IMR-90 (cell line): Measurements from ENCODE around the gene KDM2A. TPM values are rescaled to one million over a fixed set of nuclear protein-coding genes. Genes with fewer than 3 reads are reported as not detected.

Source experiments
- ATAC-seq: fragments of 200-7000 bp; cut with Tn5 transposase; 2 replicates; pipeline ENCODE4 v1.9.1; 2020; ENCODE audit warnings: low read depth, mild to moderate bottlenecking, moderate library complexity
- BruUV-seq: library from RNA; stranded (reverse); fragments of 400-500 nt; replicated peaks from 2 replicates; lab custom pipeline; 2021; lab: Mats Ljungman, UMichigan
- CTCF ChIA-PET: fragments of 300-600 bp; formaldehyde crosslinking; extraction: SDS; loops from one replicate; lab custom pipeline; 2021; ENCODE audit warnings: antibody characterized with exemption; lab: Yijun Ruan, JAX
- POLR2A ChIA-PET: fragments of 300-600 bp; sonication (Branson Sonifier 250); formaldehyde crosslinking; loops from one replicate; lab custom pipeline; 2022; ENCODE audit warnings: antibody characterized with exemption; ENCODE audit not compliant: unreplicated experiment; lab: Charles Lee
- DNase-seq: peaks from one replicate; pipeline ENCODE4 v3.0.0; 2013
- H2AFZ ChIP-seq: replicated peaks from 2 replicates; pipeline ENCODE3; 2013; ENCODE audit warnings: low read length, mild to moderate bottlenecking; ENCODE audit not compliant: poor library complexity
- H2AK5ac ChIP-seq: 2 replicates; pipeline ENCODE4 v1.6.1; 2013; ENCODE audit warnings: low read depth, low read length, inconsistent platforms
- H2AK9ac ChIP-seq: replicated peaks from 2 replicates; pipeline ENCODE3; 2013; ENCODE audit warnings: mild to moderate bottlenecking, low read depth, low read length, moderate library complexity; ENCODE audit not compliant: poor library complexity
- H2BK120ac ChIP-seq: 2 replicates; pipeline ENCODE4 v1.6.1; 2013; ENCODE audit warnings: low read depth, low read length, inconsistent platforms
- H2BK15ac ChIP-seq: 3 replicates; pipeline ENCODE4 v1.6.1; 2013; ENCODE audit warnings: low read depth, low read length, inconsistent platforms
- H2BK20ac ChIP-seq: 2 replicates; pipeline ENCODE4 v1.6.1; 2013; ENCODE audit warnings: low read depth, mild to moderate bottlenecking, inconsistent platforms, low read length, moderate library complexity
- H2BK5ac ChIP-seq: 2 replicates; pipeline ENCODE4 v1.6.1; 2013; ENCODE audit warnings: mild to moderate bottlenecking, low read depth, low read length, inconsistent platforms; ENCODE audit not compliant: poor library complexity, severe bottlenecking
- H3K14ac ChIP-seq: replicated peaks from 2 replicates; pipeline ENCODE4 v1.6.1; 2013; ENCODE audit warnings: low read depth, low read length, inconsistent platforms
- H3K18ac ChIP-seq: 2 replicates; pipeline ENCODE4 v1.6.1; 2013; ENCODE audit warnings: low read depth, low read length, control low read depth
- H3K23ac ChIP-seq: 2 replicates; pipeline ENCODE4 v1.6.1; 2013; ENCODE audit warnings: low read depth, low read length, inconsistent platforms
- H3K27ac ChIP-seq: 2 replicates; pipeline ENCODE4 v1.5.1; 2013; ENCODE audit warnings: mild to moderate bottlenecking, control low read depth, low read length; ENCODE audit not compliant: insufficient read depth
- H3K27me3 ChIP-seq: 2 replicates; pipeline ENCODE4 v1.6.1; 2013; ENCODE audit warnings: low read length; ENCODE audit not compliant: control insufficient read depth, insufficient read depth
- H3K36me3 ChIP-seq: 2 replicates; pipeline ENCODE4 v1.6.1; 2013; ENCODE audit warnings: low read length, mixed read lengths; ENCODE audit not compliant: control insufficient read depth, insufficient read depth
- H3K4ac ChIP-seq: 2 replicates; pipeline ENCODE4 v1.6.1; 2013; ENCODE audit warnings: low read depth, low read length, inconsistent platforms
- H3K4me1 ChIP-seq: 2 replicates; pipeline ENCODE4 v1.6.1; 2013; ENCODE audit warnings: low read length, mixed read lengths; ENCODE audit not compliant: control insufficient read depth, insufficient read depth
- H3K4me2 ChIP-seq: 2 replicates; pipeline ENCODE4 v1.6.1; 2013; ENCODE audit warnings: low read depth, mild to moderate bottlenecking, control low read depth, low read length, moderate library complexity
- H3K4me3 ChIP-seq: 2 replicates; pipeline ENCODE4 v1.5.1; 2013; ENCODE audit warnings: low read depth, mild to moderate bottlenecking, control low read depth, low read length, moderate library complexity; ENCODE audit not compliant: insufficient read depth
- H3K56ac ChIP-seq: 2 replicates; pipeline ENCODE4 v1.6.1; 2013; ENCODE audit warnings: low read length, inconsistent platforms; ENCODE audit not compliant: insufficient read depth; ENCODE audit errors: extremely low read depth
- H3K79me1 ChIP-seq, 2 experiments: 2 replicates each; pipeline ENCODE4 v1.6.1; 2013; ENCODE audit warnings: low read length in 2 of 2, inconsistent platforms in 1 of 2, low read depth in 1 of 2
- H3K9ac ChIP-seq: 2 replicates; pipeline ENCODE4 v1.6.1; 2013; ENCODE audit warnings: low read depth, low read length, control low read depth
- H3K9me1 ChIP-seq: 2 replicates; pipeline ENCODE4 v1.6.1; 2013; ENCODE audit warnings: low read length, inconsistent platforms; ENCODE audit not compliant: insufficient read depth
- H3K9me3 ChIP-seq: 2 replicates; pipeline ENCODE4 v1.6.1; 2013; ENCODE audit warnings: low read length; ENCODE audit not compliant: control insufficient read depth, insufficient read depth
- H4K20me1 ChIP-seq: 2 replicates; pipeline ENCODE4 v1.6.1; 2013; ENCODE audit warnings: low read length, inconsistent platforms; ENCODE audit not compliant: insufficient read depth
- H4K5ac ChIP-seq: 2 replicates; pipeline ENCODE4 v1.6.1; 2013; ENCODE audit warnings: mild to moderate bottlenecking, low read depth, low read length, control low read depth
- H4K8ac ChIP-seq, 2 experiments: 2 replicates each; pipeline ENCODE4 v1.6.1; 2013; ENCODE audit warnings: low read depth in 2 of 2, low read length in 2 of 2, control low read depth in 1 of 2, inconsistent platforms in 1 of 2
- H4K91ac ChIP-seq: 2 replicates; pipeline ENCODE4 v1.6.1; 2013; ENCODE audit warnings: low read depth, low read length, inconsistent platforms; ENCODE audit not compliant: insufficient read depth
- BHLHE40 ChIP-seq: fragments of 150-350 bp; IDR thresholded peaks from 2 replicates; pipeline ENCODE4 v1.6.1; 2016; ENCODE audit warnings: mild to moderate bottlenecking, low read depth, low read length
- CEBPB ChIP-seq: IDR thresholded peaks from 2 replicates; pipeline ENCODE4 v1.6.1; 2012; ENCODE audit warnings: low read depth, low read length, improper control_type of control experiment
- CHD1 ChIP-seq: IDR thresholded peaks from 2 replicates; pipeline ENCODE4 v1.6.1; 2012; ENCODE audit warnings: low read depth, low read length, improper control_type of control experiment
- ELK1 ChIP-seq: fragments of 150-350 bp; IDR thresholded peaks from 2 replicates; pipeline ENCODE4 v1.6.1; 2016; ENCODE audit warnings: low read depth, mild to moderate bottlenecking, low read length, moderate library complexity, borderline replicate concordance
- MAFK ChIP-seq: IDR thresholded peaks from 2 replicates; pipeline ENCODE4 v1.6.1; 2012; ENCODE audit warnings: low read depth, low read length, improper control_type of control experiment
- MAZ ChIP-seq: IDR thresholded peaks from 2 replicates; pipeline ENCODE4 v1.6.1; 2012; ENCODE audit warnings: low read depth, mild to moderate bottlenecking, low read length, improper control_type of control experiment, moderate library complexity, borderline replicate concordance
- NFE2L2 ChIP-seq: fragments of 150-350 bp; IDR thresholded peaks from 2 replicates; pipeline ENCODE4 v1.6.1; 2016; ENCODE audit warnings: low read depth, mild to moderate bottlenecking, low read length
- POLR2A ChIP-seq: IDR thresholded peaks from 2 replicates; pipeline ENCODE4 v1.6.1; 2012; ENCODE audit warnings: mild to moderate bottlenecking, low read depth, low read length
- RAD21 ChIP-seq: IDR thresholded peaks from 2 replicates; pipeline ENCODE4 v1.6.1; 2012; ENCODE audit warnings: low read length, improper control_type of control experiment
- RFX5 ChIP-seq: IDR thresholded peaks from 2 replicates; pipeline ENCODE4 v1.8.0; 2012; ENCODE audit warnings: low read depth, mild to moderate bottlenecking, low read length, moderate library complexity
- WGBS, 2 experiments: methylation state at CpG; one replicate each; pipeline versions ENCODE4 v1.1.5 to v1.1.7; 2013; ENCODE audit warnings: missing lambda C conversion rate in 2 of 2; ENCODE audit not compliant: insufficient read length in 1 of 2; ENCODE audit errors: extremely low coverage in 2 of 2; 5-methylcytosine and 5-hydroxymethylcytosine counted together
- dilution Hi-C: fragments of 300-500 bp; cut with HindIII; formaldehyde crosslinking; loops from one replicate; pipeline ENCODE4 v1.14.3; 2018; ENCODE audit warnings: low sequenced_read_pairs; ENCODE audit not compliant: unreplicated experiment
- in situ Hi-C: fragments of 300-500 bp; cut with MboI; formaldehyde crosslinking; loops from 3 replicates; pipeline ENCODE4 v1.14.3; 2019; ENCODE audit warnings: low sequenced_read_pairs, inconsistent platforms, mixed read lengths
- intact Hi-C: fragments of 100-400 bp; cut with micrococcal nuclease; formaldehyde crosslinking; loops from 2 replicates; pipeline ENCODE4 v1.10.0; 2022
- polyA plus RNA-seq, 3 experiments: library from polyadenylated mRNA; depleted of rRNA; stranded (reverse); fragments of >200 nt; gene quantifications; 2 replicates each; pipeline ENCODE4 v1.2.3, GENCODE V29; 2012; ENCODE audit warnings: low replicate concordance in 1 of 3
- total RNA-seq: library from RNA; depleted of rRNA; stranded (reverse); fragments of >200 nt; gene quantifications from 2 replicates; pipeline ENCODE4 v1.2.3, GENCODE V29; 2012
- TF ChIP-seq, protein P1 (sequence below): fragments of 150-350 bp; IDR thresholded peaks from 2 replicates; pipeline ENCODE4 v1.6.1; 2017; ENCODE audit warnings: mild to moderate bottlenecking, antibody characterized with exemption, low read length, low read depth

Gene KDM2A
- total and polyA plus RNA-seq, 2 of the 4 experiments (the other 2 are of a cell fraction): 26.7 to 42.6 TPM

GRCh38 chr11:67278135-67278938 is 159.3 kb downstream of the KDM2A start:
- Histone ChIP-seq H2BK120ac (peak overlapping the region; percentile 75; the same call in 1 of the 2 replicates), H2AK5ac (peak overlapping the region; percentile 97), H2AK9ac (peak overlapping the region; percentile 100), H4K91ac (peak overlapping the region; percentile 86), H3K79me1 (peaks cover 25 to 70% of the 10 kb centered on the region in 2 experiments), H3K4me3 (no peak overlapping the region), H3K9me1 (peaks cover 15% of the 10 kb centered on the region), H4K8ac (peak overlapping the region; percentile 78 to 93; a peak in 2 of 4 replicates), H3K9me3 (no peaks in the 10 kb centered on the region), H3K18ac (no peak overlapping the region), H3K9ac (peak overlapping the region; percentile 37; the same call in 1 of the 2 replicates), H3K56ac (no peak overlapping the region; the same call in 1 of the 2 replicates), H2AFZ (peak overlapping the region; percentile 90), H3K36me3 (peaks cover 42% of the 10 kb centered on the region), H3K27ac (peak overlapping the region; percentile 69), H3K23ac (peak overlapping the region; percentile 89; the same call in 1 of the 2 replicates), H3K14ac (peak overlapping the region; percentile 68), H3K4ac (peak overlapping the region; percentile 97), H2BK15ac (peak overlapping the region; percentile 70; the same call in 2 of the 3 replicates), H2BK5ac (peak overlapping the region; percentile 80), H4K20me1 (peaks cover 5% of the 10 kb centered on the region), H3K4me2 (no peak overlapping the region), H4K5ac (peak overlapping the region; percentile 25; the same call in 1 of the 2 replicates), H3K4me1 (peaks cover 18% of the 10 kb centered on the region), H2BK20ac (peak overlapping the region; percentile 66; the same call in 1 of the 2 replicates), H3K27me3 (no peaks in the 10 kb centered on the region)
- TF ChIP-seq BHLHE40 (no peak), NFE2L2 (no peak), ELK1 (no peak), CEBPB (no peak), RFX5 (no peak), MAFK (no peak), POLR2A (no peak), CHD1 (no peak), RAD21 (no peak), MAZ (no peak)
- TF ChIP-seq, protein P1, sequence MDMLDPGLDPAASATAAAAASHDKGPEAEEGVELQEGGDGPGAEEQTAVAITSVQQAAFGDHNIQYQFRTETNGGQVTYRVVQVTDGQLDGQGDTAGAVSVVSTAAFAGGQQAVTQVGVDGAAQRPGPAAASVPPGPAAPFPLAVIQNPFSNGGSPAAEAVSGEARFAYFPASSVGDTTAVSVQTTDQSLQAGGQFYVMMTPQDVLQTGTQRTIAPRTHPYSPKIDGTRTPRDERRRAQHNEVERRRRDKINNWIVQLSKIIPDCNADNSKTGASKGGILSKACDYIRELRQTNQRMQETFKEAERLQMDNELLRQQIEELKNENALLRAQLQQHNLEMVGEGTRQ: no peak
- 91% methylated on average over 10 of the region's 14 CpGs; no CpG with 5 or more reads in 1 of the 2 experiments for WGBS, 2 experiments
- BruUV-seq: no TSS peak
- ChIA-PET POLR2A (no interaction called here), CTCF (interaction anchor here (1.6 kb wide), 2 partner anchors 10 to 104 kb away, joined by 3 to 6 read pairs; no protein-coding TSS in a partner anchor)
- in situ Hi-C loops: no loop called here
- no peak for ATAC-seq
- DNase-seq: no peak
- intact Hi-C loops: no loop called here
- dilution Hi-C loops: no loop called here
